IPS DF 6.9 (cell line): Measurements from ENCODE around the gene SH2D2A.

Experiments used
- DNase-seq: peaks from one replicate; pipeline ENCODE4 v3.0.0-alpha.2; 2013; ENCODE audit warnings: low read depth, low spot score
- H3K27ac ChIP-seq: one replicate; pipeline ENCODE4 v1.5.1; 2013; ENCODE audit warnings: low read length, control low read depth
- H3K27me3 ChIP-seq: 2 replicates; pipeline ENCODE4 v1.6.1; 2013; ENCODE audit warnings: mild to moderate bottlenecking, low read length; ENCODE audit not compliant: control insufficient read depth, insufficient read depth
- H3K36me3 ChIP-seq: 2 replicates; pipeline ENCODE4 v1.6.1; 2013; ENCODE audit warnings: low read length; ENCODE audit not compliant: control insufficient read depth, insufficient read depth
- H3K4me1 ChIP-seq: 2 replicates; pipeline ENCODE4 v1.6.1; 2013; ENCODE audit warnings: low read length; ENCODE audit not compliant: control insufficient read depth, insufficient read depth
- H3K4me3 ChIP-seq: 2 replicates; pipeline ENCODE4 v1.5.1; 2013; ENCODE audit warnings: mild to moderate bottlenecking, low read length
- H3K9me3 ChIP-seq: 2 replicates; pipeline ENCODE4 v1.6.1; 2013; ENCODE audit warnings: low read length, inconsistent platforms; ENCODE audit not compliant: control insufficient read depth, insufficient read depth
- WGBS: extraction: QIAGEN DNeasy Blood & Tissue Kit; methylation state at CpG from one replicate; pipeline ENCODE4 v1.1.7; 2013; ENCODE audit warnings: mixed read lengths, missing lambda C conversion rate; ENCODE audit not compliant: insufficient read length, insufficient coverage; 5-methylcytosine and 5-hydroxymethylcytosine counted together

The SH2D2A gene

DNA sequence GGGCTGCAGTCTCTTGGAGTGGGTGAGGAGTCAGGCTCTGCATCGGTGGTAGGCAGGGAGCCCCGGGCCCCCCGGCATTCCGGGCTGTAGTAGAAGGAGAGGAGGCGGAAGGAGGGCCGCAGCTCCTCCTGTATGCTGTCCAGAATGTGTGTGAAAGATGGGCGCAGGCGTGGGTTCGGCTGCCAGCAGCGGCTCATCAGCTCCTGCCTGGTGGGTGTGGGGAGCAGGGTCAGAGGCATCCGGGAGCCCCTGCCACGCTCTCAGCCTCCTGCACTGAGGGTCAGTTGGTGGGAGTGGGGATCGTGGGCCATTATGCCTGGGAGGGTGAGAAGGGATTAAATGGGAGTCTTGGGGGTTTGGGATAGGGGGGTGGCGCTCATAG is 24.2 kb upstream of the SH2D2A start:
- Histone ChIP-seq H3K36me3 (no peaks in the 10 kb centered on the region), H3K27me3 (peaks cover 29% of the 10 kb centered on the region), H3K4me3 (no peak overlapping the region), H3K9me3 (no peaks in the 10 kb centered on the region), H3K4me1 (peaks cover 4% of the 10 kb centered on the region), H3K27ac (no peak overlapping the region)
- WGBS: no CpG with 5 or more reads among the region's 14 CpGs
- DNase-seq: no peak

DNA sequence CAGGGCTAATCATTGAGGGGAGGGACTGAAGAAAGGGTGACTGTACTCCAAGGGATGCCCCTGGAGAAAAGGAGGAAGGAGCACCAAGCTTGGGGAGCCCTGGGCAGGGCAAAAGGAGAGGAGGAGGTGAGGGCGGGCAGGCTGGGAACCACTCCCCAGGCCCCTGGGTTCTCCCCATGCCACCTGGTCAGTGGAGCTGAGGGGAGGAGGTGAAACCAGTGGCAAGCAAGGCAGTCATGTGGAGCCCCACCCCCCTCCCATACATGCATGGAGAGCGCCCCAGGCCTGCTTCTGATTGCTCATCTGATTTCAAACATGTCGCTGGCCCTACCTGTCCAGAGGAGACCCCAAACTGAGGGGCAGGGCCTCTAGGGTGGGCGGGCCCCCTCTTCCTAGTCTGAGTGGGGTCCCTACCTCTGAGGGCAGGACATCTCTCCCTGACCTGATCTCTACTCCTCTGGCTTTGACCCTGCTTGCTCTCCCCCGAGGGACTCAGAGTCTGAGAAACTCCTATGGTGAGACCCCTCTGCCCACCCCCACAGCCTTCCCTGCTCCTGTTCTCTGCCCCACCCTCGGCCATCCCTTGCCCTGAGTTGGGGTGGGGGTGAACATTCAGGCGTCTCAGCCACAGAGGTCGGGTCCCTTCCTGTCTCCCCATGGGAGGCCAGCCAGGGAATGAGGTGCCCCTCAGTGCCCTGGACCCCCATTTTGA is 23.7 kb upstream of the SH2D2A start:
- H3K36me3 ChIP-seq: no peaks in the 10 kb centered on the region
- no CpG with 5 or more reads among the region's 8 CpGs for WGBS
- H3K27ac ChIP-seq: no peak overlapping the region
- H3K4me1 ChIP-seq: peaks cover 3% of the 10 kb centered on the region
- H3K4me3 ChIP-seq: no peak overlapping the region
- H3K9me3 ChIP-seq: no peaks in the 10 kb centered on the region
- peaks cover 24% of the 10 kb centered on the region for H3K27me3 ChIP-seq
- no peak for DNase-seq

DNA sequence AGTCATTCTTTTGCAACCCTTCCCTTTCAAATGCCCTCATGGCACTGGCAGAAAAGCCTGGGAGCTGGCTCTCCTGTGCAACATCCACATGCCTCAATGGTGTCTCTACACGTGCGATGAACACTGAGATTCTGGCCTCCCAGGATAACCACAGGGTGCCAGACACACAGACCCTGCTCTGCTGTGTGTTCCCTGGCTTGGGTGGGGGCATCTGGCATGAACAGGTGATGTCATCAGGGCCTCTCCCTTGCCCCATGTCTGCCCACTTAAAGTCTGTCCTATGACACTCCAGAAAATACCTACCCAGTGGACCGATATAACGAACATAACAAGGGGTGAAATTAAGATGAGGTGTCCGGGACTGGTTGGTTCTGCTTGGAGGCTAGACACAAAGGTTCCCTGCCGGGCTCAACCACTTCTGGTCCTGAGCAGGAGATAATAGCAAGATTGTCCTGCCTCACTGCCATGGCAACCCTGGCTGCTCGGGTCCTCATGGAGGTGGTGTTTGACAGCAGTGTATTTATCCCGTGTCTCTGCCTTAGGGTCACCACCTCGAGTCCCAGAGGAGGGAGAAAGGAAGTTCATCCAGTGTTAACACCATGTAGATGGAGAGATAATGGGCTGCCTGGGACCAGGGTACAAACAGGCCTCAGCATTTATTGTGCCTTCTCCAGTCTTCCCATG is 22.9 kb upstream of the SH2D2A start:
- WGBS: no CpG with 5 or more reads among the region's 9 CpGs
- Histone ChIP-seq H3K36me3 (no peaks in the 10 kb centered on the region), H3K9me3 (no peaks in the 10 kb centered on the region)

DNA sequence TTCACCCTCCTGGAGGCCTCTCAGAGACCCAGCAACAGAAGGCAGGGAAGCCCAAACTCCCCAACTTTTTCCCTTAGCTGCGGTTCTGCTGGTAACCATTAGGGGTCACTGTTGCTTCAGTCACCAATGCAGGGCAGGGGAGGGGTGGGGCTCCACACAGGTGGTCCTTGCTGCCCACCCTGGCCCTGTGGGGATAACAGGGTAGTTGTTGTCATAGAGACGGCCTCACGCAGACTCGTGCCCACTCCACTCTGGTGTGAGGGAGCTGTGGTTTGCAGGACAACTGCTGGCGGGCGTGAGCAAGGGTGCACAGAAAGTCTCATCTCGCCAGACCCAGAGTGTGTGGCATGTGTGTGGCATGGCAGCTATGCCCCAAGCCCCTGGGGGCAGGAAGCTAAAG is 22.3 kb upstream of the SH2D2A start:
- H3K27me3 ChIP-seq: peaks cover 12% of the 10 kb centered on the region; the same call in 1 of the 2 replicates
- H3K36me3 ChIP-seq: no peaks in the 10 kb centered on the region
- H3K9me3 ChIP-seq: no peaks in the 10 kb centered on the region
- H3K4me3 ChIP-seq: no peak overlapping the region
- no peaks in the 10 kb centered on the region; the same call in 1 of the 2 replicates for H3K4me1 ChIP-seq
- no peak overlapping the region for H3K27ac ChIP-seq
- DNase-seq: no peak
- no CpG with 5 or more reads among the region's 7 CpGs for WGBS

More for the DNA sequence above, 22.9 kb upstream of the SH2D2A start:
- DNase-seq: no peak
- no peak overlapping the region for H3K27ac ChIP-seq
- H3K27me3 ChIP-seq: peaks cover 18% of the 10 kb centered on the region
- H3K4me3 ChIP-seq: no peak overlapping the region
- H3K4me1 ChIP-seq: peaks cover 3% of the 10 kb centered on the region

DNA sequence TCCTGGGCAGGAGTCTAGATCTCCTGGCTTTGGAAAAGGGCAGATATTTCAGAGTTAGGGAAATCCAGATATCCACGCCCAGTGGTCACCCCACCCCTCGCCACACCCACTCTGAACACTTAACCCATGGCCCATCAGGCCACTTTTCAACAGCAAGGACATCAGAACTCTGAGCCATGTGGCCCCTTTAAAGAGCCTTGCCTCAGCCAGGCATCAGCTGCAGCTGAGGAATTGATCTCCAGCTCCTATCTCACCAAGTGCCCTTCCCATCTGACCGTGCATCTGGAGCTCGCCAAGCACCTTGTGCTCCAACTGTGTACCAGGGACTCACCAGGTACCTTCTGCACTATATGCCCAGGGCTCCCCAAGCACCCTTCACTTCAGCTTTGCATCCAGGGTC is 20.2 kb upstream of the SH2D2A start:
- no CpG with 5 or more reads among the region's 4 CpGs for WGBS
- Histone ChIP-seq H3K27ac (no peak overlapping the region), H3K27me3 (no peaks in the 10 kb centered on the region), H3K36me3 (no peaks in the 10 kb centered on the region), H3K4me1 (no peaks in the 10 kb centered on the region; the same call in 1 of the 2 replicates), H3K9me3 (no peaks in the 10 kb centered on the region), H3K4me3 (no peak overlapping the region)
- no peak for DNase-seq

DNA sequence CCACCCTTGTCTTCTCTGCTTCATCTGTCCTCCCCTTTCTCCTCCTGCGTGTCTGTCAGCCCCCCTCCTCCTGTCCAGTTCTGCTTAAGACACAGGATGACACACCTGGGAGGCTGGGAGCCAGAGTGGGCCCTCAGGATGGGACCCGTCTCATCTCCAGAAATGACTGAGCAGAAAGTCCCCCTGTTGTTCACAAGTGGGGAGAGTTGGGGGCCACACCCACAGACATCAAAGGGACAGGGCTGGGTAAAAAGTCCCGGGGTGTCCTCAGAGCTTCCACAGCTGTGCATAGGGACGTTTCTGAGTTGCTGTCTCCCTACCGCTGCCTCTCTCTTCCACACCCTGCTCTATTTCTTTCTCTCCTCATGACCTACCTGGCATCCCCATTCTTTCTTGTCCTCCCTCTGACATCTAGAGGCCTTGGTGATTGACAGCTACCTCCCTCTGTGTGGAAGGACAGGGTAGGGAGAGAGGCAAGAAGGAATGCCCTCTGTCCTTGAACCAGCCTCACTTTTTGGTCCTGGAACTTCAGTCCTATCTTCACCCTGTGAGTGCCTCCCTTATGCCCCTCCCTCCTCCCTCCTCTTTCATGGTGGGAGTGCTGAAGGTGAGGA is 19.5 kb upstream of the SH2D2A start:
- DNase-seq: no peak
- Histone ChIP-seq H3K4me3 (no peak overlapping the region), H3K27me3 (no peaks in the 10 kb centered on the region), H3K4me1 (no peaks in the 10 kb centered on the region; the same call in 1 of the 2 replicates), H3K36me3 (no peaks in the 10 kb centered on the region), H3K9me3 (no peaks in the 10 kb centered on the region), H3K27ac (no peak overlapping the region)
- no CpG with 5 or more reads among the region's 5 CpGs for WGBS

DNA sequence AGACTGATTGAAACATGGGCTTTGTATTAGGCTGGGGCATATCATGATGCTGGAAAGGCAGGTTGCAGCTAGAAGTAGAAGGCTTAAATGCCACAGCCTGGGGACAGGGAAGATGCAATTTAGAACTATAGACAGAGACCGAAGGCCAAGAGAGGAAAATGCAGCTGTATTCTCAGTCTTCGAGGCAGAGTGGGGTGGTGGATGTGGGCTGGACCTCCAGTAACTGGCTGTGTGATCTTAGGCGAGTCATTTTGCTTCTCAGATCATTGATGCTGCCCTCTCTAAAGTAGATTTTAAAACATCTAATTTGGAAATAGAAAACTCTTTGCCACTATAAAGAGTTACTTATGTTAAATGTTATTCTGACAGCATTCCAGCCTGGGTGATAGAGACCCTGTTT is 17.7 kb upstream of the SH2D2A start:
- Histone ChIP-seq H3K27ac (no peak overlapping the region), H3K4me1 (no peaks in the 10 kb centered on the region; the same call in 1 of the 2 replicates), H3K9me3 (no peaks in the 10 kb centered on the region), H3K27me3 (no peaks in the 10 kb centered on the region), H3K4me3 (no peak overlapping the region), H3K36me3 (no peaks in the 10 kb centered on the region)
- no peak for DNase-seq
- WGBS: no CpG with 5 or more reads among the region's 3 CpGs

DNA sequence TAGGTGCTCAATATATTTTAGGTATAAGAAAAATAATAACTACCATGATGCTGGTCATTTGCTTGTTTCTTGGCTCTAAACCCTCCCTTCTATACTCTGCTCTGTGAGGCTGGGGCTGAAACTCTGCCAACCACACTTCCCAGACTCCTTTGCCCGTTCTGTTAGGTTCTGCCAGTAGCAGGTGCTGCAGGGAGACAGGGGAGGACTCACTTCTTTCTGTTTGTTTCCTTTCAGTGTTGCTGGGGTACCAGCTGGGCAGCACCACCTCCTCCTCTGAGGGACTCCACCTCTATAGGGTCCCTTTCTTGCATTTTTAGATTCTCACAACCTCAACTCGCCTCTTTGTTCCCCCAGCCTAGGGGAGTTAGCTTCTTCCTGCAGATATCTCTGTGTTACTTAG is 17.0 kb upstream of the SH2D2A start:
- Histone ChIP-seq H3K4me1 (no peaks in the 10 kb centered on the region), H3K27me3 (no peaks in the 10 kb centered on the region), H3K36me3 (no peaks in the 10 kb centered on the region), H3K9me3 (no peaks in the 10 kb centered on the region), H3K4me3 (no peak overlapping the region), H3K27ac (no peak overlapping the region)
- no peak for DNase-seq
- WGBS: no CpG with 5 or more reads among the region's 2 CpGs

DNA sequence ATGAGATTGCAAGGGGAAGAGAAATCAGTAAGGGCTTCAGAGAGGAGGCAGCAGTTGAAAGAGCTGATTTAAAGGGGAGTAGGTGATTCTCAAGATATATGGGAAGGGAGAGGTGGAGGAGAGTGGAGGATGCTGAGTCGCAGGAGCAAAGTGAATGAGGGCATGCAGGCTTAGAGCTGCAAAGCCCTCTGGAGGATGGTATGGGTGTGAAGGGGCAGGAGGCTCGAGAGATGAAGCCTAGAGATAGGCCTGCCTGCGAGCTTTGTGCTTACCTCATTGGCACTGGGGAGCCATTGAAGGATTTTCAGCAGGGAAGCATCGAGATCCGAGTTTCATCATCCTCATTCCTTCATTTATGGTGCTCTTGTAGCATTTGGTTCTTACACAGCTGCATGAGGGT is 15.8 kb upstream of the SH2D2A start:
- no peaks in the 10 kb centered on the region for H3K27me3 ChIP-seq
- no peaks in the 10 kb centered on the region for H3K4me1 ChIP-seq
- H3K9me3 ChIP-seq: no peaks in the 10 kb centered on the region
- H3K36me3 ChIP-seq: no peaks in the 10 kb centered on the region
- no peak overlapping the region for H3K27ac ChIP-seq
- no peak for DNase-seq
- no CpG with 5 or more reads among the region's 5 CpGs for WGBS
- H3K4me3 ChIP-seq: no peak overlapping the region

DNA sequence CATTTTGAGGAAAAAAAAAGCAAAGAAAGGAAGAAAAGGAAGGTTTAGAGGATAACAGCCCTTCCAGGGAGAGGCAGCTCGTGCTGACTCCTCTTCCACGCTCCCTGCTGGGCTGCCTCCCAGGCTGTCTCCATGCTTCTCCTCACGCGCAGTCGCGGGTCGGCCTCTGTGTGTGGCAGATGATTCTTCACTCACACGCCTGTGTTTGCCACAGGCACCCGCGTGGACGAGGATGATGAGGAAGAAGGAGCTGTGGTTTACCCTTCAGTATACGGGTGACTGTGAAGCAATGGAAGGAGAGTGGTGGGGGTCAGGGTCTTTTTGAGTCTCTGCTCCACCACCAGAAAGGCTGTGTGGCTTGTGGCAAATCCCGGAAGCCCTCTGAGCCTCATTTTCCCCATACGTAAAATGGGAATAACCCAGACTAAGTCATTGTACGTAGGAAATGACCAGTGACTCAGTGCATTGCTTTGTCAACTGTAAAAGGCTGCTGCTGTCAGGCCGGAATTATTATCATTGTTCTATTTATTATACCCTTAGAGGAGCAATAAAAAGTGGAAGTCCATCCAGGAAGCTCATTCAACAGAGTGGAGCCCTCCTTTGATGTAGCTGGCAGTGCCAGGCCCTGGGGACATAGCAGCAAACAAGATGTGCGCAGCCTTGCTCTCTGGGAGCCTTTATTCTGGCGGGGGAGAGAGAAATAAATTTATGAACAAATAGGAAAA is 11.9 kb upstream of the SH2D2A start:
- H3K27me3 ChIP-seq: no peaks in the 10 kb centered on the region
- no peak for DNase-seq
- H3K4me3 ChIP-seq: no peak overlapping the region
- H3K9me3 ChIP-seq: no peaks in the 10 kb centered on the region
- H3K27ac ChIP-seq: no peak overlapping the region
- WGBS: no CpG with 5 or more reads among the region's 18 CpGs
- H3K4me1 ChIP-seq: no peaks in the 10 kb centered on the region
- H3K36me3 ChIP-seq: no peaks in the 10 kb centered on the region
